ENCODE results near the gene CORT.
"Not testable (repeated sequence)": the region's sequence is repeated elsewhere in the genome, so short reads cannot be mapped to it uniquely, and the experiment has no call there.

CORT gene

DNA sequence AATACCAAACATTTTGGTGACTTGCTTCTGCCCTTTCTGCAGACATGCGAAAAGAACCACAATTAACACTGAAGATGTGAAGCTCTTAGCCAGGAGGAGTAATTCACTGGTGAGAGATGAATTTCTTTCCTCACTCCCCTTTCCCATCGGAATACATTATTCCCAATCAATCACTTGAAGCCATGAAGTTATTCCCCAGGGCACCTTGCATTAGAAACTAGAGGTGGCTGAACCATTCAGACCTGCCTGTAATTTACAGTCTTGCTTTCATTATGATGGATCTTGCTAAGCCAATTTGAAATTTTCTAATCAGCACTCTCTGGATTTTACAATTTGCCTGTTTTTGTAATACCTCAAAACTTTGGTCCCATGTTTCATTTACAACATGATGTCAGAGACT, 9.5 kb upstream of the CORT start:
- DNase-seq: no peak

DNA sequence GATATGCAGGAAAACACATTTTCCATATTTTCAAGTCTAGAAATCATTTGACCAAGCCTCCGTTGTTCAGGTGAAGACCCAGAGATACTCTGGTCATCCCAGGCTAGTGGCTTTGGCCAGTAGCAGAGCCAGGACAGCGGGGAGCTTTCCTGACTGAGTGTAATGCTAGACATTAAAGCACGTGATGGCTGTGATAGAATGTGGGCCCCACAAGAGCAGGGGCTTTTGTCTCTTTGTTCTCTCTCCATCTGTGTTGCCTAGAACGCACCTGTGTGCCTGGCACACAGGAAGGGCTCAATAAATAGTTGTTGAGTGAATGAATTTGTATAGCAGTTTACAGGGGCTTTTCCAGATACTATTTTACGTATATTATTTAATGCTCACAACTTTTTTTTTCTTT, 9.0 kb upstream of the CORT start:
- DNase-seq: no peak

DNA sequence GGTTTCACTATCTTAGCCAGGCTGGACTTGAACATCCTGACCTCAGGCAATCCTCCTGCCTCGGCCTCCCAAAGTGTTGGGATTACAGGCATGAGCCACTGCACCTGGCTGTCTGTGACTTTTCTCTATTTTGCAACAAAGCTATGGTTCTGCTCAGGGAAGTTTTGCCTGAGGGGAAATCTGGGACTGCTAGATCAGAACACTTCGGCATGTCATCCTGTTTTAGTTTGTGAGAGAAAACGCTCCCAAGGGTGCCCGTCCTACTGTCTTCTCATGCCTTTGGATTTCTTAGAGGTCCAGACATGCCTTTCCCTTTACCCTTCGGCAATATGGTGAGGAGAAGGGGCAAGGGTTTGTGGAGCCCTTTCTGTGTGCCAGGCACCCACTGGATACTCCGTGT, 5.6 kb upstream of the CORT start:
- DNase-seq: no peak

DNA sequence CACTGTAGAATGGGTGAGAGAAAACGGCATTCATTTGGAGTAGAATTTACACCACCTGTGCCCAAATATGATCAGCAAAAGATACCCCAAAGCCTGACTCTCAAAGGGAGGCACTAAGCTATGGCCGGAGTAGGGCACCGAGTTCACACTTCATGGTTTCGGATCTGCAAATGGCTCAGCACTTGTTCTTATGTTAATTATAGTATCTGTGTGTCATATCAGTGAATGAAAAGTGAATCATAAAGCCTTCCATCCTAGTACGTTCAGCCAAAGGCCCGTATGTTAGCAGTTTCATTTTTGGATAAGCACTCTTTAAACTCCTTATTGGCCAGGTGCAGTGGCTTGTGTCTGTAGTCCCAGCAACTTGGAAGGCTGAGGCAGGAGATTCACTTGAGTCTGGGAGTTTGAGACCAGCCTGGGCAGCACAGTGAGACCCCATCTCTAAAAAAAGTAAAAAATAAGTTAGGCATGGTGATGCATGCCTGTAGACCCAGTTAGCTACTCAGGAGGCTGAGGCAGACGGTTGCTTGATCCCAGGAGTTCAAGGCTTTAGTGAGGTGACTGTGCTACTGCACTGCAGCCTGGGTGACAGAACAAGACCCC, 4.9 kb upstream of the CORT start:
- DNase-seq: no peak

DNA sequence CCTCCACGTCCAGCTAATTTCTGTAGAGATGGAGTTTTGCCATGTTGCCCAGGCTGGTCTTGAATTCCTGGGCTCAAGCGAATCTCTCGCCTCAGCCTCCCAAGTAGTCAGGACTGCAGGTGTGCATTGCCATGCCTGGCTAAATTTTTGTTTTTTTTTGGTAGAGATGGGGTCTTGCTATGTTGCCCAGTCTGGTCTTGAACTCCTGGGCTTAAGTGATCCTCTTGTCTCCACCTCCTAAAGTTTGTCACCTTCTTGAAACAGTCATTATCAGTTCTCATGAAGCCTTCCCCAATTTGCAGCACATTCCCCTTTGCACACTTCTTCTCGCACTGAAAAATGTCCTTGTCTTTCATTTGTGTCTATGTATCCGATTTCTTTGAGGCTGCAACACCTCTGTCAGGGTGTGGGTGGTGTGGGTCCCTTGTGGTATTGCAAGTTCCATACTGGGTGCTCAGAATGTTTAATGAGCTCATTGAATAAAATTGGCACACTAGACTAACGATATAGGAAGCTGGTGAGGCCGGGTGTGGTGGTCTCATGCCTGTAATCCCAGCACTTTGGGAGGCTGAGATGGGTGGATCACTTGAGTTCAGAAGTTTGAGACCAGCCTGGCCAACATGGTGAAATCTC, 2.9 kb upstream of the CORT start:
- no peak for DNase-seq

DNA sequence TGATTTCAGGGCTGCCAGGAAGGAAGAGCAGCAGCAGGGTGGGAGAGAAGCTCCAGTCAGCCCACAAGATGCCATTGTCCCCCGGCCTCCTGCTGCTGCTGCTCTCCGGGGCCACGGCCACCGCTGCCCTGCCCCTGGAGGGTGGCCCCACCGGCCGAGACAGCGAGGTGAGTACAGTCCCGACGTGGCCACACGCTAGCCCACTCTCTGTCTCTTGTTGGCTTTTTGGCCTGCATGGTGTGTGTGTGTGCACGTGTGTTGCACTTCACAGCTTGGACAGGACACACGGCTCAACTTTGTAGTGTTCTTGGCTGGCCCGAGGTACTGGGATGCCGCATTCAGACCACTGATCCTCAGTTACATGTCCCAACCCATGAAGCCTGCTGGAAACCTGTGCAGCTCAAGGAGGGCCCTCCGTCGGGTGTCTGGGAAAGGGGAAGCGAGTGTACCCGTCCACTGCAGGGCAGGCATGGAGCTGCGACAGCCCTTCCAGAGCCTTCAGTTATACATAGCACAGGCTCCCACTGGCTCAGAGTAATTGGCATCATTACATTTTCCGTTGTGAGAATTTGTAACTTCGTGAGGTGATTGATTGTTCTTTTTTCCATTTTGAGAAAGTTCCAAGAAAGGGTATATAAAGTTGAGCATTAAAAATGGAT, 454 bp downstream of the CORT start:
- DNase-seq: peak; percentile 43

DNA sequence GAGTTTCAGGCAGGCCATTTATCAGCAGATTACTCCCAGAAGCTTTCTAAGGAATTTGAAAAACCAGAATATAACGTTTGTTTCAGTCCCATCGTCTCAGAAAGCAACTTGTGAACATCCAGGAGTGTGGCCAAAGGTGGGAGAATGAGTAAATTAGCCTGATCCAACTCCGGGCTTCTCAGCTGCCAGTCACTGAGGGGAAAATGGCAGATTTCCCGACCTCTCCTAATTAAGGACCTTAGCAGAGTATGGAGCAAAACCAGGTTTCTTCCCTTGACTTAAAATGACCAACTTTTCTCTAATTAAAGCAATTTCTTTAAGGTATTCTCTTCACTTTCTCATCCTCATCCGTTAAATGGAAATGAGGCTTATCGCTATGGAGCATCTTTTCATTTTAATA, 1.0 kb downstream of the CORT start:
- no peak for DNase-seq

DNA sequence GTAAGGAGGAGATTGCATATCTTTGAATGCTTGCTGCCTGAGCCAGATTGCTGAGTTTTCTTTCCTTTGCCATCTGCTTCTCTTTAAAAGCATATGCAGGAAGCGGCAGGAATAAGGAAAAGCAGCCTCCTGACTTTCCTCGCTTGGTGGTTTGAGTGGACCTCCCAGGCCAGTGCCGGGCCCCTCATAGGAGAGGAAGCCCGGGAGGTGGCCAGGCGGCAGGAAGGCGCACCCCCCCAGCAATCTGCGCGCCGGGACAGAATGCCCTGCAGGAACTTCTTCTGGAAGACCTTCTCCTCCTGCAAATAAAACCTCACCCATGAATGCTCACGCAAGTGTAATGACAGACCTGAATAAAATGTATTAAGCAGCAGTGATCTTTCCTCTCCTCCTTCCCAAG, 1.5 kb downstream of the CORT start:
- DNase-seq: peak; percentile 49

DNA sequence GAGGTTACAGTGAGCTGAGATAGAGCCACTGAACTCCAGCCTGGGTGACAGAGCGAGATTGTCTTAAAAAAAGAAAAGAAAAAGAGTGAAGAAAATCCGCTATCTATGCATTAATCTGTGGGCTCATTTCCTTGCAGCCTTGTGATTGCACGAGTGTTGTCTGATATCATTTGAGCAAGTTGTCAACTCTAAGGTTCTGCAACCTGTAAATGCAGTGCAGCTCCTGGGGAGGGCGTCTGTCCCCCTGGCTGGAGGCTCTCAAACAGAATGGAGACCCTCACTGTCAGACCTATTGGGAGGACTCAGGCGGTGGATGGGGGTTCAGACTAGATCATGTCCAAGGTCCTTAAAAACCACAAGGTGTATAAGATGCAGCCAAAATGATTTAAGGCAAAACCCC, 6.2 kb downstream of the CORT start:
- DNase-seq: no peak

DNA sequence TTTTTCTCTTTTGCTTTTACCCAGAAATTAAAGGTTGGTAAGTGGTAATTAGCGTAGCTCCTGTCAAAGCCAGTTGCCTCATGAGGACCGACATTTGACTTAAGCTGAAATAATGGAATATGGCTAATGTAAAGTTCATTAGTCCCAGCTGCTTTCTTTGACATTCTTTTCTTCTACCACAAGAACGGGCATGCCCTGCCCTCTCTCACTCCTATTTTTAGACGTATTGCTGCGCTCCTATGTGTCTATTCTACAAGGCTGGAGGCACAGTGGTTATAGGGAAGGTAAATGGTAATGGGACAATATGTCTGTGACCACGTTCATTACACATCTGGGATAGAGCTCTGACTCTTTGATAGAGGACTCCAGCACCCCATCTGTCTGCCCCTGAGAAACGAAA, 6.8 kb downstream of the CORT start:
- DNase-seq: no peak

DNA sequence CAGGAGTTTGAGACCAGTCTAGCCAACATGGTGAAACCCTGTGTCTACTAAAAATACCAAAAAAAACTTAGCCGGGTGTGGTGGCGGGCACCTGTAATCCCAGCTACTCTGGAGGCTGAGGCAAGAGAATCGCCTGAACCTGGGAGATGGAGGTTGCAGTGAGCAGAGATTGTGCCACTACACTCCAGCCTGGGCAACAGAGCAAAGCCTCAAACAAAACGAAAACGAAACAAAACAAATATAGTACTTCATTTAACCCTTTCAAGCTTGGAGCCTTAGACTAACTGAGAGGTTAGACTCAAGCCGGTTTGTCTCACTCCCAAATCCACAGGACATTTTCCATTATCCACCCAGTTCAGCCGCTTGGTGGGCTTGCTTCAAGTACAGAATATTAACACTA, 7.6 kb downstream of the CORT start:
- not testable (repeated sequence) for DNase-seq

DNA sequence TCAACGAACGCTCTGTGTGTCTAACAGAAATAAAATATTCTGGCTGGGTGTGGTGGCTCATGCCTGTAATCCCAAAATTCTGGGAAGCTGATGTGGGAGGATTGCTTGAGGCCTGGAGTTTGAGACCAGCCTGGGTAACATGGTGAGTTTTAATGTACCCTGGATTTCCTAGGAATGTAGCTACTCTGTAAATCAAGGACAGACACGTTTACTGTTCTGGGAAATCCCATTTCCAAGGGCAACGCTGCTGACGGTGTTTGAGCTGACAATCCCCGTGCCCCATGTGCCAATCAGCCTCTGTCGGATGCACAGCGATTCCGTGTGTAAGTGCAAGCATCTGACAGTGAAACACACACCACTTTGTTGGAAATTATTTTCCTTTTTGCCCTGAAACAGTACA, 8.0 kb downstream of the CORT start:
- DNase-seq: no peak

DNA sequence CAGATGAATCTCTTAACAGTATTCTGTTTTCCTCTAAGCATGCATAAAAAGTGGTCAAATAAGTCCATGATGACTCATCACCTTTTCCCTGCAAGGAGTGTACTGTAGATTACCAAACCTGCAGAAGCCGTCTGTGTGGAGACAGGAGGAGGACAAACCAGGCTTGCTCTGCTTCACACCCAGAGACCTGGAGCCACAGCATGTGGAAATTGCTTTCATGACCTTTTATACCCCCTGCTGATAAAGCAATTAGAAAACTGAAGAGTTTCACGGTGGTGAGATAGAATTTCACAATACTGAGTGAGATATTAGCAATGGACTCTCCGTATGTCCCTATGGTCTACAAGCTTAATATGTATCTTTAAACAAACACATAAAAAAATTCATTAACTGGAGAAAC, 9.4 kb downstream of the CORT start:
- no peak for DNase-seq

DNA sequence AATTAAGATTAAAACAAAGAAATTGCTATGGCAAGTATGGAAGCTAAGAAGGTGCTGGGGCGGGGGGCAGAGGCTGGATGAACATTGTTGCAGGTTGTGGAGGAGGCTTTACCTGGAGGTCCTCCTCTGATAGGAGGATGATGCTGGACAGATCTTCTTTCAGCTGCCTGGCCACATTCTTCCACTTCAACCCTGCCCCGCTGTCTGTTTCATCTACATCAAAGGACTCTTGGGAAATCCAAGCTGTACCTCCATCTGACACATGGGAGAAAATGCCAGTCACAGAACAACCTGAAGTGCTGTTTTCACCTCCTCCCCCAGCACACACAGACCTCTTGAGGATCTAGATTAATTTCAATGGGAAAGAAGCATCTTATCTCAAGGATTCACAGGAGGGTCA, 17.2 kb downstream of the CORT start:
- no peak for DNase-seq

DNA sequence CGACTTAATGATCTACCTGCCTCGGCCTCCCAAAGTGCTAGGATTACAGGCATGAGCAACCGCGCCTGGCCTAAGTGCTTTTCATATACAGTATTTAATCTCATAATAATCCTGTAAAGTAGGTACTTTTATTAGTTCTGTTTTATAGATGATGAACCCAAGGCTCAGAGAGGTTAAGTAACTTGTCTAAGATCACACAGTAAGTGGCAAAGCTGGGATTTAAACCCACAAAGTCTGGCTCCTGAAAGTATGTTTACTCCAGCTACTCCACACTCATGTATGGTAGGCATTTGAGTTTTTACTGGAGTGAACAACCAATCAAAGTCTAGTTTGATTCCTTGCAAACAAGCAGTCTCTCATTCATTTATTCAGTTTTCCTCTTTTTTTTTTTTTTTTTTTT, 20.2 kb downstream of the CORT start:
- DNase-seq: no peak

DNA sequence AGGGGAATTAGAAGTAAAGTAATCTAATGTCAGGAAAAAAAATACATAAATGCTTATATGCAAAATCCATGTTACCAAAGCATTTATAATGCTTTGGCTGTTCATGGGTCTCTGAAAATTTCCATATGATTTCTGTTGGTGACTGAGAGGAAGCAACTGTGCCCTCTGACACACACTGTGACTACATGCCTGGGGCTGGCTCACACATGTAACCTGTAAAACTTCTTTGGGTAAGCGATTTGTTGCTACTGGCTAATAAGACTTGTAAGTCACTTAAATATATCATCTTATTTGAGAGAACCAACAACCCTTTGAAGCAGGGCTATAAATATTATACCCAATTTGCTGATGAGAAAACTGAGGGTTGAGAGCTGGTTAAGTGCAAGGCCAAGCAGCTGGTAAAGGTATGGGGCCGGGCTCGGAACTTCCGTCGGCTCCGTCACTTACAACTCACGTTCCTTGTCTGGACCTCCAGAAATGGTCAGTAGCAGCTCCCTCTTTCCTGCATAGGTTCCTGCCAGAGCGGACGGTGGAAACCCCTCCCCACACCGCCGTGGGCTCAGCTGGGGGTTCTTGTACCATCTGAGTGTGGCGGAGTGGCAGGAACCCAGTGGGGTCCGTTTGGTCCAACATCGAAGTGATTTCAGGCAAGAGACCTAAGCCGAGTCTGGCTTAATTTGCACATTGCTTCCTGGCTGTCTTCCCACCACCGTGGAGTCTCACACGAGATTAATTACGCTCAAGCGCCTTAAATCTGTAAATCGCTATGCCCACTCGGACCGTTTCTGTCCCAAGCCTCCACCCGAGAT, 21.8 kb downstream of the CORT start:
- DNase-seq: no peak

DNA sequence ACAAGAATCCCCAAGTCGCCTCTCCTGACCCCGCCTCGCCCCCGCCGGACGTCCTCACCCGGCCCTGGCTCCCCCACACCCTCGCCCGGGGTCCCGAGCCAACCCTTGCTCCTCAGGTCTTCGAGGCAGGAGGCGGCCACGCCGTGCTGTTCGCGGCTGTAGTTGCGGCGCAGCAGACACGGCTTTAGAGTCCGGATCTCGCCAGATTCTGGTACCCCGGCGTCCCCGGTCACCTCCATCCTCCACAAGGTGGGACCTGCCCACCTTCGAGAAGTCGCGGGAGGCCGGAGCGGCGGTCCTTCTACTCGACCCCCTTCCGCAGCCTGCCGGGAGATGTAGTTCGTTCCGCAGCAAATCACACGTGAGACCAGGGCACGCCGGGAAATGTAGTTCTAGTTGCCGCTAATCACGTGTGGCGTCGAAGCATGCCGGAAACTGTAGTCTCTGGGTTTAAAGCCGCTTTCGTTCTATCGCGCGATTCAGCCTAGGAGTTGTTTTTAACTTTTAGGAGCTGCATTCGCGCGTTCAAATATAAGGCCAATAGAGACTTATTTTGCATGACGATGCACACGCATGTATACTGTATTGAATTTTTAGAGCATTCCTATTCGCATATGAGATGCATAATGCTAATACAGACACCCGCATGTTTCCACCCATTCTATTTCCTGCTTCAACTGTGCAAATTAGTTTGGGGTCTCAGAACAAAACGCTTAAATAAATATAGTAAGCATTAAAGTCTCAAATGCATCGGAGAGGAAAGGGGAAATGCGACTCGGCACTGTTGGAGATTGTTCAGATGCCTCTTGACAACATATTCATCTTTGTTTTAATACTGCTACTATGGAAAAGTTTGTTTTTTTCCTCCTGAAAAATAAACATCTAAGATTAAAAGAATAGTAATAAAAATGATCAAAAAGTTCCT, 22.7 kb downstream of the CORT start, which contains the start of gene DFFA:
Gene DFFA, minus strand, starts transcription at position 310 of the 925 bp plus-strand sequence. Its CDS starts 71 bp downstream, at position 239.
- DNase-seq: peak; percentile 96

DNA sequence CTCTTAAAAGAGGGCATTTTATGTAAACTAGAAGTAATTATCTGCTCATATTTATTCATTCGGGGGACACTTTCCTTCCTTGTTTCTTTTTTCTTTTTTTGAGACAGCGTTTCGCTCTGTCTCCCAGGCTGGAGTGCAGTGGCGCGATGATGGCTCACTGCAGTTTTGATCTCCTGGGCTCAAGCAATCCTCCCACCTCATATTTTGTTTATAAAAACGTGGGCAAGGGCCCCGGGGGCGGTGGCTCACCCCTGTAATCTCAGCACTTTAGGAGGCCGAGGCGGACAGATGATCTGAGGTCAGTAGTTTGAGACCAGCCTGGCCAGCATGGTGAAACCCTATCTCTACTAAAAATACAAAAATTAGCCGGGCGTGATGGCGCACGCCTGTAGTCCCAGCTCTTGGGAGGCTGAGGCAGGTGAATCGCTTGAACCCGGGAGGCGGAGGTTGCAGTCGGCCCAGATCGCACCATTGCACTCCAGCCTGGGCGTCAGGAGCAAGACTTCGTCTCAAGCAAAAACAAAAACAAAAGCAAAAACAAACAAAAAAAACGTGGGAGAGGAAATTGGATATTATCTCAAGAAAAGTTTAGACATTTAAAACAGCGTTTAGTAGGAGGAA, 23.4 kb downstream of the CORT start:
- no peak for DNase-seq

DNA sequence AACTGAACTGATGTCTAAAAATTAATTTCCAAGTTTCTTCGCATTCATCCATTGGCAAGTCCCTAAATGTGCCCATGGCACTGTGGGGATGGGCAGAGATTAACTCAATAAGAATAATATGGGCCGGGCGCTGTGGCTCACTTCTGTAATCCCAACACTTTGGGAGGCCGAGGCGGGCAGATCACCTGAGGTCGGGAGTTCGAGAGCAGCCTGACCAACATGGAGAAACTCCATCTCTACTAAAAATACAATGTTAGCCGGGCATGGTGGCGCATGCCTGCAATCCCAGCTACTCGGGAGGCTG, 24.4 kb downstream of the CORT start:
- DNase-seq: not testable (repeated sequence)

DNA sequence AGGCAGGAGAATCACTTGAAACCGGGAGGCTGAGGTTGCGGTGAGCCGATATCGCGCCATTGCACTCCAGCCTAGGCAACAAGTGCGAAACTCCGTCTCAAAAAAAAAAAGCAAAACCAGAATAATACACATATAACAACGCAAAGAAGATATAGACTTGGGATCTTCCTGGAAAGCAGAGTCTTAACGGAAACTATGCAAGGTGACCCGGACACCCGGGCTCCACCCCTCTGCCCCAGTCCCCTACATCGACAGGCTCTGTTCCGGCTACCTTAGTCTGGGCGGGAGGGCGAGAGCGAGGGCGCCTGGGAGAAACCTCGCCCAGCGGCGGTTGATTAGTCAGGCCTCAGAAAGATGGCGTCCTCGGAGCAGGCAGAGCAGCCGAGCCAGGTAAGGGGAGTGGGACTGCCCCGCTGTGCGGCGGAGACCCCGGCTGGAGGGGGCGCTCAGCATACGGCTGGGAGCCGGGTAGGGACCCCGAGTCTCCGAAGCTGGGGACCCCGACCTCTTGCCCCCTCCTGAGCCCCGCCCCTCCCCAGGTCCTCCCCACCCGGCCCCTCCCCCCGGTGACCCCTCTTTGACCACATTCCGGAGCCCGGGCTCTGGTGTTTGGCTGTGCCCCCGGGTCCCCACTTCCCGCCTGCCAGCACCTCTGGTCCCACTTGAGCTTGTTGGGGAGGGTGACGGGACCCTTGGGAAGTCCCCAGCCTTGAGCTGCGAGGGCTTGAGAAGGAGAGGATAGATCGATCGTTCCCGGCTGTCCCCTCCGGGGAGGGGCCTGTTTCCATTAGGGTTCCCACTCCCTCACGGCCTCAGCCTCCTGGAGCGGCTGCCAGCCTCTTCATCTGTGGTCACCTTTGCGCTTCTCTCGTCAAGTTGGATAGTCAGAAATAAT, 25.0 kb downstream of the CORT start, which contains the start of gene PEX14:
Gene PEX14, plus strand, starts transcription at position 338 of the 895 bp plus-strand sequence. Its CDS starts 17 bp downstream, at position 355.
- DNase-seq: peak; percentile 90

DNA sequence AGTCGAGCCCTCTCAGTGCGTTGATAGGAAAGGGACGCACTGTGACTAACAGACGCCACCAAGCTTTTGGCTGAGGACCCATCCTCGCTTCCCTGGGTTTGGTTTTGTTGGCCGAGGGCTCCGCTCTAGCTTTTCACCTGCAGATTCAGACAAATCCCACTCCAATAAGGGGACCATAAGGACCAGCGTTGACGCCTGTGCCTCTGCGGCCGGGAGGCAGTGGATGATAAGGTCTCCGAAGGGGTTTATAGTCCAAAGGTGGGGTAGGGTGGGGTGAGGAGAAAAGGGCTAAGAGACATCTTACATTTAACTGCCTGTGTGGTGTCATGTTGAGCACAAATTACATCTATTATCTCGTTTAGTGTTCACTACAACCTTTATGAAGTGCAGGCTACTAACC, 25.7 kb downstream of the CORT start:
- DNase-seq: no peak
